G401 (cell line): ENCODE measurements around the gene LHFPL6. TPM values are rescaled to one million over a fixed set of nuclear protein-coding genes. Genes with fewer than 3 reads are reported as not detected.

Source experiments
- DNase-seq: peaks from one replicate; pipeline ENCODE4 v3.0.0-alpha.2; 2015; ENCODE audit warnings: low spot score
- in situ Hi-C: cut with HindIII; loops from 2 replicates; pipeline ENCODE4 v1.10.0; 2016; ENCODE audit warnings: low sequenced_read_pairs, mixed read lengths
- total RNA-seq: library from RNA; depleted of rRNA; stranded (reverse); fragments of >200 nt; shearing (Covaris generic); gene quantifications from 2 replicates; pipeline ENCODE4 v1.2.3, GENCODE V29; 2014

Gene LHFPL6
- total RNA-seq, 1 experiment from 2014 or later = not detected

- in situ Hi-C loops = no loop called here
Measured at GRCh38 chr13:39405596-39406205, 197.3 kb downstream of the LHFPL6 start.

GRCh38 chr13:39405107-39405506 is 197.9 kb downstream of the LHFPL6 start:
- DNase-seq = no peak
- in situ Hi-C loops = no loop called here

More at GRCh38 chr13:39405596-39406205, 197.3 kb downstream of the LHFPL6 start:
- DNase-seq = no peak

- no peak for DNase-seq
- in situ Hi-C loops = no loop called here
Measured at GRCh38 chr13:39403106-39403505, 199.9 kb downstream of the LHFPL6 start.

DNA sequence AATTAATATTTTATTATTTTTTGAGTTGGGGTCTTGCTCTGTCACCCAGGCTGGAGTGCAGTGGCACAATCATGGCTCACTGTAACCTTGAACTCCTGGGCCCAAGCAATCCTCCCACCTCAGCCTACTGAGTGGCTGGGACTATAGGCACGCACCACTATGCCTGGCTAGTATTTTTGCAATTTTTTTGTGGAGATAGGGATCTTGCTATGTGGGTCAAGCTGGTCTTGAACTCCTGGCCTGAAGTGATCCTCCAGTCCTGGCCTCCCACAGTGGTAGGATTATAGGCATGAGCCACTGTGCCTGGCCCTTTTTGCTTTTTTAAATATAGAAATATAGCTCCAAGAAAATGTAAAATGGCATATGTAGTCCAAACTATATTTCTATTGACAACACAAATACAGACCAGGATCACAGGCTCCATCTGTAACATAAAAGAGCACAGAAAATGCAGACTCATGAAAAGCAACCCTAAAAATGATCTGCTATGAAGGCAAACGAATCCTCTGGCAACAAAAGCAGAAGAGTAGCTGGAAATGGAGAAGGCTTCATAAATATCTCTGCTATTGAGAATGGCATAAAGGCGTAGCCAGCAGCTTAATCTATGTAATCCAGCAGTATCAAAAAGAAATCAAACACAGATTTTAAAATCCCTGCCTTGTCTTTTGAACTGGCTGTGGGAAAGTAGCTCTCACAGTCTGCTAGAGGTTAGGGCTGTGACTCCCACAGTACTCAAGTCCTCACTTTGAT is 200.6 kb downstream of the LHFPL6 start:
- no peak for DNase-seq
- in situ Hi-C loops = no loop called here

GRCh38 chr13:39401756-39402155 is 201.2 kb downstream of the LHFPL6 start:
- no peak for DNase-seq
- in situ Hi-C loops = no loop called here

- DNase-seq = peak; percentile 96
- in situ Hi-C loops = no loop called here
Measured at GRCh38 chr13:39401046-39401705, 201.8 kb downstream of the LHFPL6 start.

DNA sequence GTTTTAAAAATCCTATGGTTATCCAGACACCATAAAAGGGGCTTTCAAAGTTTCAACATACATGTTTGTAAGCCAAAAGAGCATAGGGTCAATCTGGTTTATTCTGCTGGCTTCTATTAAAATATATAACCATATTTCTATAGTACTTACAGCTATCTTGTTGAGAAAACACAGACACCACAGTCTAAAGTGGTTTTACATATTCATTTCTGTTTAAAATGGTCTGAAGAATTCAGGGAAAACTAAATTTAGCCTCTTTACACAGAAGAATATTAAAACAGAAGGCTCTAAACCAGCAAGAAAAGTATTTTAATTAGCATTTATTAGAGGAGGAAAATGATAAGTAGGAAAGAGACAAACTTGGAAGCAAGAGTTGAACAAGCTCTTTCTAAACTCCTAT is 203.9 kb downstream of the LHFPL6 start:
- DNase-seq = no peak
- in situ Hi-C loops = no loop called here

DNA sequence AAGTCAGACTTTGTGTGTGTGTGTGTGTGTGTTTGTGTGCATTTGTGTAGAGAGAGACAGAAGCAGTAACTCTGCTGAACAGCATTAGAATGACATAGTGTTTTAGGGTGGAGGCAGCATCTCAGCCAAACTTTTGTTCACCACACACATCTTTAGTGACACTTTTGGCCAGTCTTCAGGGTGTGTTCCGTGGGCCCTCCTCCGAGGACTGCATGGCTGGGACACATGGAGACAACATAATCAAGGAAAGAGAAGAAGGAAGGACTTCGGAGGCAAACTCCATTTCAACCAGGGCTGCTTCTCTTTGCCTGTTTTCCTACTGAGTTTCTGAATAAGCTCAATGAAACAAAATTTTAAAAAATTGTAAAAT is 205.1 kb downstream of the LHFPL6 start:
- in situ Hi-C loops = no loop called here
- DNase-seq = no peak

DNA sequence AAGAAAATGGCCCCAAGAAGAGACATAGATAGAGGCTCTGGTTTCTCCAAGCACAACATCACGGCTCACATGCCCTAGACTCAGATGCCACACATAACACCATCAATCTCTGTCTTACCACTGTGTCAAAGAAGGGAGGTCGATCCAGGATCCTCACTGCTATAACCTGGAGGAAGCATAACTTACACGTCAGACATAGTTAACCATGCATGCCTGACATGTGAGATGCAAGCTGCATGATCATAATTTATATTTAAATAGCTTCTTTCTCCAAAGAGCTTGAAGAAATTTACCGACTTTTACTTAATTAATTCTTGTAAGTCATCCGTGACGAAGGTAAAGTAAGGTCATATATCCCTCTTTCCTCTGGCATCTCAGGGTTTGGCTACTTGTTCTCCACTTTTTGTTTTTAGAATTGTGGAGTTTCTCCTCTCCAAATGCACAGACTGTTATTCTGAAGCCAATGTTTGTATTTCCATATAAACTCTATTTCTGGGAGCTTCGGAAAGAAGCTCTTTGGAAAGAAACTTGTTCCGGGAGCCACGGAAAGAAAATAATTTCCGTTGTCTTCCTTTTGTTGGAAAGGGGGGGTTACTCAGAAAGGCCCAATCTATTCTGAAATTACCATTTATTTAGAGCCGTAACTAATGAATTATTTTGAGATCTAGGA is 205.6 kb downstream of the LHFPL6 start:
- in situ Hi-C loops = no loop called here
- no peak for DNase-seq

DNA sequence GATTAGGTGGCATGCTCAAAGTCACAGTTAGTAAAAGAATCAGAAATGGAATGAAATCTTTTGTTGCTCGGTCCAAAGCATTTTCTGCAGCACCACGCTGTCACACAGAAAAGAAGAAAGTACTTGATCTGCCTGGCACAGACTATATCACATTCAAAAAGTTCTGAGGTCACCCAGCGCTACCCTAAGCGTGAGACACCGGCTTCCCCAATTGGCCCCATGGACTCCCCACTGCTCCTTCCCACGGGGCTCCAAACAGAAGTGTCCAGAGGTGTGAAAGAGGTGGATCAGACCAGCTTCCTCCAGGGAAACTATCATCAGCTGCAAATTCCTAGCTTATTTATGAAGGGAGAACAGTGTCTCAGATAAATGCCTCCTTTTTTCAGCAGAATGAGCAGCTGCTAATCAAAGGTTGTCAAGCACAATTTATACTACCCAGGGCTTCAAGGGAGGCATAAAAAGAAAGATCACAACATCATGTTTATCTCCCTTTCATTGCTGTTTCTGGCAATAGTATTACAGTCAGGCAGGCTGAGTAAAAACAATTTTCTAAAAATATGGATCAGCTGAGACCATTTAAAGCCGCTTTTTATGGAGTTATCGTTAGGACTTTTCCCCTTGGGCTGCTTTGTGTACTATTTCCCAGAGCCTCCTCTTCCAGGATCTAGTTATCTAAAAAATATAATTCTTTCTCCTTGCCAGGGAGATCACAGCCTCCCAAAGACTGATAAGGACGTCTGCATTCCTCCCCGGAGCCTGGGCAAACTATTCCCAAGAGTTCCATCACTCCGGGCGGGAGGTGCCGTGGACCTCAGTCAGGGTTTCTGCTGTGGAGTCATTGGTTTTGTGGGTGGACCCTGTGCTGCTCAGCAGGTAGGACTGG is 208.0 kb downstream of the LHFPL6 start:
- in situ Hi-C loops = no loop called here
- DNase-seq = no peak

GRCh38 chr13:39391761-39392160 is 211.2 kb downstream of the LHFPL6 start:
- in situ Hi-C loops = no loop called here
- no peak for DNase-seq

GRCh38 chr13:39389013-39389412 is 214.0 kb downstream of the LHFPL6 start:
- no peak for DNase-seq
- in situ Hi-C loops = no loop called here

- DNase-seq = peak; percentile 81
Measured at GRCh38 chr13:39385621-39386231, 217.3 kb downstream of the LHFPL6 start.

GRCh38 chr13:39385154-39385553 is 217.8 kb downstream of the LHFPL6 start:
- in situ Hi-C loops = no loop called here
- DNase-seq = no peak

More at GRCh38 chr13:39385621-39386231, 217.3 kb downstream of the LHFPL6 start:
- in situ Hi-C loops = no loop called here

DNA sequence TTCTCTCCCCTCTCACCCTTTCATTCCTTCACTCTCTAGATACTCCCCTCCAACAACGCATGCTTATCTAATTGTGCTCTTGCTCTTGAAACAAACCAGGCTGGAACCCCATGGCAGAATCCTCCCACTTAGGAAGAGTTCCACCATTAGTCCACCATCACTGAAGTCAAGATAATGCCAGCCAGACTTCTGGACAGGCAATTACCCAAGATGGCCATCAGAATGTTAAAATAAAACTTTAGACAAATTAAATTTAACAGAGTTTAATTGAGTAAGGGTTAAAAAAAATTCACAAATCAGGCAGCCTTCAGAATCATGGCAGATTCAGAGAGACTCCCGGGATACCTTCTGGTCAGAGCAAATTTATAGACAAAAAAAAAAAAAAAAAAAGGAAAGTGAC is 221.5 kb downstream of the LHFPL6 start:
- in situ Hi-C loops = no loop called here
- DNase-seq = no peak

DNA sequence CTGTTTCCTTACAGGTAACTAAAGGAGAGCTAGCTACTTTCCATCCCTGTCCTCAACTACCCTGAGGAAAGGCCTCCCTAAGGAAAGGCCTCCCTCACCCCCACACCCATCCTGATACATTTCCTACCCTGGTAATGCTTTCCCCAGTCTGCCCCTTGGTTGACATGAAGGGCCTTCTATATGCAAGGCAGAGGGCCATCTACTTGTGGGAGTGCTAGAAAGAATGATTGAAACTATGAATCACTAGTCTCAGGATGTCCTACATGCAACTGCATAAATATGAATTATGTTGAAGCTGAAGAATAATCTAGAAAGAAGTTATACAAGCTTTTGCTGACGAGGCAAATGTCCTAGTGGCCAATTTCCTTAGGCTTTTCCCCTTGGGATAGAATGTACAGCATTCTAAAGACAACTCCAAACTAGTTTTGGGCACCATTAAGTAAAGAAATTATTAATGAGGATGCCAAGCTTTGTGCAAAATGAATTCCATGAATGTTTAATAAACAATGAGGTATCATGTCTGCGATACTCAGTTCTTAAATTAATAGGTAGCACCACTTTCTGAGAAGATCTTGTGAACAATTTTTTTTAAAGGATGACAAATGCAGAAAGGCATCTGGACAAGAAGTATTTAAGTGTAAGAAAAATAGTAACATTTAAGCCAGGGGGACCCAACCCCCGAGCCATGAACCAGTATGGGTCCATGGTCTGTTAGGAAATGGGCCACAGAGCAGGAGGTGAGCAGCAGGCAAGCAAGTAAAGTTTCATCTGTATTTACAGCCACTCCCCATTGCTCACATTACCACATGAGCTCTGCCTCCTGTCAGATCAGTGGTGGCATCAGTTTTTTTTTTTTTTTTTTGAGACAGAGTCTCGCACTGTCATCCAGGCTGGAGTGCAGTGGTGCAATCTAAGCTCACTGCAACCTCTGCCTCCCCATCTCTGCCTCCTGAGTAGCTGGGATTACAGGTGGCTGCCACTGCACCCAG is 223.0 kb downstream of the LHFPL6 start:
- in situ Hi-C loops = no loop called here
- DNase-seq = no peak

- in situ Hi-C loops = no loop called here
- no peak for DNase-seq
Measured at GRCh38 chr13:39379118-39379517, 223.9 kb downstream of the LHFPL6 start.
